HG02938 (cell line): ENCODE results near the gene NOS1AP.

Source experiments
- ATAC-seq: cut with Tn5 transposase; IDR thresholded peaks from one replicate; pipeline ENCODE4 v1.9.1; 2021; ENCODE audit warnings: mild to moderate bottlenecking, moderate library complexity; ENCODE audit not compliant: unreplicated experiment

NOS1AP gene

DNA sequence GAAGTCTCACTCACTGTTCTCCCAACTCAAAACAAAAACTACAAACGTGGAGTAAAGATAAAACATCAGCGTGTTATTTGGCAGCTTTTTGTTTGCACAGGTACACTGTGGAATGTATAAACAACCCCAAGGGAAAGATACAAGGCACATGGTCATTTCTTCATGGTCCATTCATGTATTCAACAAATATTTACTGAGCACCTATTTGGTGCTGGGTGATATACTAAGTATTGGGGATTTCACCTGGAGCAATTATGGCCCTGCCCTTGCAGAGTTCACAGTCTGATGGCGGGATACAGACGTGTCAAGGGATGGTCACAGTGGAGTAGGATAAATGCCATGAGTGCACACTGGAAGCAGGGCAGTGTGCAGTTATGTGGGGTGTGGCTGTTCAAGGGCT lies 171.1 kb downstream of the NOS1AP start:
- no peak for ATAC-seq

DNA sequence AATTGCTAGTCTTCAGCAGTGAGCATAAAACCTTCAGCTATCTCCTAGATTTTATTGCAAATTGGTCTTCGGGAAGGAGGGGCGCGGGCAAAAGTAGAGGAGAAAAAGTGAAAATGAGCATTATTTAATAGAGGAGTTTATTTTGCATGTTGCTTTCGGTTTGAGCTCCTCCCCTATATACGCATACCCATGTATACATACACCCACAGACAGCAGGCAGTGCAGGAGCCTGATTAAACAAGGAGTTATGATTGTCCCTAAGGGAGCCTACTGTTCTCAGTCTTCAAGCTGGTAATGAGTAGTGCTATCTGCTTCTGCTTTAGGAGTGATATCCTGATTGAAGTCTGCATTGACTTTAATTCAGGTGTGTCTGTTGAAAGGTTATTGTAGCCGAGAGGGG lies 173.3 kb downstream of the NOS1AP start:
- ATAC-seq = no peak

DNA sequence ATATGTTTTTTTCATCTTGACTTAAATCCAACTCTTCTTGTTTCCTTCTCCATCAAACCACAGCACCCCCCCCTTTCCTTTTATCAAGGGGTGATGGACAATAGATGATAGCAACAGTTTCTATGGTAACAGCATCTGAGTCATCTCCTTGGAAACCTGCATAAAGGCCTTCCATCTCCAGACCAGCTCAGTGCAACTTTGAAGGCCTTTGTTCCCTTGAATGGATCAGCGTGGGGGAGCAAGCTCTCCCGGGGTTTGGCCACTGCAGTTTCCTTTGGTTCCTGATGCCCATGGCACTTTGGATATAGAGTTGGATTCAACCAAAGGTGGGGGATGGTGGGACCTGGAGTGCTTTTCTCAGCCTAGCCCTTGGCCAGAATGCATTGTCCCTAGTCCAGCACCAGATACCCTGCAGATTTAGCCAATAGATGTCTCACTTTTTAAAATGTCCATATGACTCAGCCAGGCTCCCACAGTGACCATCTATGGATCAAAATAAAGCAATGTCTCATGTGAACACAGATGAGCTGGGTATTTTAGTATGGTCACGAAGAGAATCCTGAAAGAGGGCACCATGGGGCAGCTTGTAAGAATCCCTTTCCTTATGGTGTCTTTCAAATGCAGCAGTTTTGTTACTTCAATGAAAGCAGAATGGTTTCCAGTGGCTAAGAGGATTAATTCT lies 179.5 kb downstream of the NOS1AP start:
- ATAC-seq = no peak

DNA sequence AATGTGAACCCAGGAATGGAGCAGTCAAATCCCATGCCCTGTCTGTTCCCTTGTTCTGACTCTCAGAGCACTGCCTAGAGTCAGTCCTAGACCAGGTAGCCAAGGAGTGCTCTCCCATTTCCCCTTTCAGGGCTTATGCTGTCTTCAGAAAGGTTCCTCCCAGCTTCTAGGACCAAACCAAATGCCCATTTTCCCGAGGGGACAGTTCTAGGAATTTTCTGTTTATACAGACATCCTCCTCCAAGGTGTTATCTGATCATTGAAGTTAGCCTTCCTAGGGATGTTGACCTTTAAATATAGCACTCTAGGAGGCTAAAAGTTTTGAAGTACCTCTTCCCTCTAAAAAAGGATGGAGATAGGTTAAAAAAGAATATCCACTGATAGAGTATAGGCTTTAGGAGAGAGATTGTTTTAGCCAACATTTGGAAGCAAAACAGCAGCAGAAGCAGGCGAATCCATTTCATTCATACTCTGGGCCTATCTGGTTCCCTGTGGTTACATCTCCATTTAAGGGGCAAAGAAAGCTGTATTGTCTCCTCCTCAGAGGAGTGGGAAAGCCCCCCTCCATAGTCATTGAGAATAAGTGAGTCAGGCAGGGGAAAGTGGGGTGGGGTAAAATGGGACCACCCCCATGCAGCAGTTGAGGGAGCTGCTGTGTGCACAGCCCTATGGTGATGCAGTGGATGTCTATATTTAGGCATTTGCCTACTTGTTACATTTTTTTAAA lies 180.7 kb downstream of the NOS1AP start:
- no peak for ATAC-seq

DNA sequence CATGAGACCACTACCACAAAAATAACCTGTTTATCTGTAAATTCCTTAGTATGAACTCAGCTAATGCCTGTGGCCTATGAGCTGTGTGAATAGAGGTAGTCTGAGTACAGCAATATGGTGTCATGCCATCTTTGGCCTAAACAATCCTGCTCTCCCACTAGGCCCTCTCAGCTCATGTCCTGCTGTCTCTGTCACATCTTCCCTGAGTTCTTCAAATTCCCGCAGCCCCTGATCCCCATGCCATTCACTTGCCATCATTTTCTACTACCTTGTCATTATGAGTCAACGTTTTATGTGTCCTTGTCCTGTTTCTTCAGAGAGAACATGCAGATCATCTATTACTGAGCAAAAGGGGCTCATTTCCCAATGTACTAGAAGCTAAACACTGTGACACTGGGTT lies 181.6 kb downstream of the NOS1AP start:
- ATAC-seq = no peak

DNA sequence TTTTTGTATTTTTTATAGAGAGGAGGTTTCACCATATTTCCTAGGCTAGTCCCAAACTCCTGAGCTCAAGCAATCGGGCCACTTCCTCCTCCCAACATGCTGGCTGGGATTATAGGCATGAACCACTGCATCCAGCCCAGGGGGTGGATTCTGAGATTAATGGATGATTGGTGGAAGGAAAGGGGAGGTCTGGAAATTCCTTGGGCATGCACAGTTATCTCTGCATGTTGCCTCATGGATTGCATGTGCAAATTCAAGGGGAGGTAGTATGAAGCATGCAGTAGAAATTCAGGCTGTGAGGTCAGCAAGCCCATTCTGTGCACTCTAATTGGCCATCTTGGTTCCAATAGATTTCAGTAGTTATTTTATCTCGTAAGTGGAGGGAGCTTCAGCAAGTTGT lies 182.7 kb downstream of the NOS1AP start:
- ATAC-seq = no peak

DNA sequence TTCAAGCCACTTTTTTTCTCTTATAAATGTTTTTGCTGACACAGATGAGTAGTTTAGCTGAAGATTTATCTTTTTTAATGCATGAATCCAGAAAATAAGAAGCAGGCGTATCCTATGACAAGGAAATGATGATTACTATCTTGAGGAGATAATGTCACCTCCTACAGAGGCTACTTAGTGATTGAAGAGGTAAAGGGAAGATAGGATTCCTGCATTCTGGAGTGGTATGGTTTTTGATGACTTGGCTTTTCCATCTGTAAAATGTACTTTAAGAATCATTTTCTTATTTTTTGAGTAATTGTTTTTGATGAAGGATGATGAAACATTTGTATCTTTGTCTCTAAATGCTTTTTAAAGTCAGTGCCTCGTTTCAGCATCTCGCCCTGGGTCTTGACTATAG lies 184.3 kb downstream of the NOS1AP start:
- ATAC-seq = no peak

DNA sequence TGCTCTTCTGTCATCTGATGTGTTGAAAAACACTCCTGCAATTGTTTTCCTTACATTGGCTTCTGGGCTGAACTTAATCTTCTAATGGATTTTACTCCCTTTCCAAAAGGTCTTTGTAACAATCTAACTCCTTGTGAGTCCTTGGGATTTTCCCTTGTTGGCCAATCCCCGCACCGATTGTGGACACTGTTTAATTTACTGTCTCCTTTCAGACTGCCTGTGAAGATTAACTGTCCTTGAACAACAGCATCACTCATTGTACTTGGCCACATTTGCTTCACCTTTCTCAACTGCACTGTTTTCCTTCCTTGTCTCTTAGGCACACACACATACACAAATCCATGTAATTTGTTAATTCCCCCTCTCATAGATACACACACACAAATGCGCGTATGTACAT lies 186.8 kb downstream of the NOS1AP start:
- no peak for ATAC-seq

DNA sequence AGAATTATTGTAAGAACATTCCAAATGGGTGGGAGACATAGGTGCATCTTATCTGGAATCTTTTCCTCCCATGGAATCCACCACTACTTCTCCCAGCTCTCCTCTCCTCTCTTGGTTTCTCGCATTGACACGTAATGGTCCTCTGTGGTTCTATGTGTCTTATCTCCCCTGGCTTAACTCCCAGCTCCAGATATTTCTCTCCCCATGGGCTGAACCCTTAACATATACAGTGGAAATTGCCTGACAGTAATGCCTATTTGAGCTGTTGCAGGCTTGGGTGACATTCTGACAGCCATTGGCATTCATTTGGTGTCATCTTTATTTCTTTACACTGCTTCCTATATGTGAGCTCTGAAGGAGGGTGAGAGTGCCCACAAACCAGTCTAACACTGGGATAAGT lies 188.9 kb downstream of the NOS1AP start:
- ATAC-seq = no peak

DNA sequence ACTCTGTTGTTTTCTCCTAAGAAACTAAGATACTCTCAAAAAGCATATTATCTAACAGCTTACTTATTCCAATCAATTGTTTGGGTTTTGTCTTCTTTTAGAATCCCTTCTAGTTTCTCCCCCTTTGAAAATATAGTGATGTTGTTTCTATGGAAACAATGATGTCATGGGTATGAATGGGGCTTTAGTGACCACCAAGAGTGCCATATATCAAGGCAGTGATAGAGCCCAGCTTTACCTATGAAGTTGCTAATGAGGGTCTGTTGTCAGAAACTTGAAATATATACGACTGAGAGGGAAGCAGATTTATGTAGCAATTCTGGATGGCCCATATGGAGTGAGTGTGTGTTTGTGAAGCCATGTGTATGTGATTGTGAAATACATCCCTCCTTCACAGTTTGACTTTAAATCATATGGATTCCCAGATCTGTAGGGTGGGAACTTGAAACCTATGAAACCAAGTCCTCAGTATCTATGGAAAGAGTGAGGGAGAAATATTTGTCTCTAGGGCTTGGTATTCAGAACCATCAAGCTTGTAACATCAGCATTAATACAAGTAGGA lies 190.5 kb downstream of the NOS1AP start:
- ATAC-seq = no peak

DNA sequence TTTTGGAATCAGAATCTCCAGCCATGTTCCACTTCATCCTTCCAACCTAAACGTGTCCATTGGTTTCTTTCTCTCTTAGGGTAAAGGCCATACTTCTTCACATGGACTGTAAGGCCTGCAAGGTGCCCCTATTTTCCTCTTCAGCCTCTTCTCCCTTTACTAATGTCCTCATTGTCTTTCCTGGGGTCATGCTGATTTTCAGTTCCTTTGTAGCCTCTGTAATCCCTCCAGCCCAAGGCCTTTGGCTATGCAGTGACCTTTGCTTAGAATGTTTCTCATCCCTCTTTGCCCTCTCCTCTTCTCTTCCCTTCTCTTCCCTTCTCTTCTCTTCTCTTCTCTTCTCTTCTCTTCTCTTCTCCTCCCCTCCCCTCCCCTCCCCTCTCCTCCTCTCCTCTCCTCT lies 194.6 kb downstream of the NOS1AP start:
- no peak for ATAC-seq

DNA sequence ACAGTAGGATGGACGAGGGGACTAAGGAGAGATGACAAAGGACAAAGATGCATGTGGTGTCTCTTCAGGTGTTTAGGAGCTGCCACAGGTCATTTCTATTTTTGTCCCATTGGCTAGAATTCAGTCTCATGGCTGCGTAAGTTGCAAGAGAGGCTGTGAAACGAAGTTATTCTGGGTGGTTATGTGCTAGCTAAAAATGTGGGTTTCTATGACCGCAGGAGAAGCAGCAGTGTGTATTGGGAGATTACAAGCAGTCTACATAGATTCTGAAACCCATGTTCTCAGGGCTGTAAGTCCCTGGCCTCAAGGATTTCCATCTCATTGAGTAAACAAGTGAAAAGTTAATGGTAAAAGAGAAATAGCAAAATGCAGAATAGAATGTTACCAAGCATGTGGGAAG lies 196.5 kb downstream of the NOS1AP start:
- ATAC-seq = no peak

DNA sequence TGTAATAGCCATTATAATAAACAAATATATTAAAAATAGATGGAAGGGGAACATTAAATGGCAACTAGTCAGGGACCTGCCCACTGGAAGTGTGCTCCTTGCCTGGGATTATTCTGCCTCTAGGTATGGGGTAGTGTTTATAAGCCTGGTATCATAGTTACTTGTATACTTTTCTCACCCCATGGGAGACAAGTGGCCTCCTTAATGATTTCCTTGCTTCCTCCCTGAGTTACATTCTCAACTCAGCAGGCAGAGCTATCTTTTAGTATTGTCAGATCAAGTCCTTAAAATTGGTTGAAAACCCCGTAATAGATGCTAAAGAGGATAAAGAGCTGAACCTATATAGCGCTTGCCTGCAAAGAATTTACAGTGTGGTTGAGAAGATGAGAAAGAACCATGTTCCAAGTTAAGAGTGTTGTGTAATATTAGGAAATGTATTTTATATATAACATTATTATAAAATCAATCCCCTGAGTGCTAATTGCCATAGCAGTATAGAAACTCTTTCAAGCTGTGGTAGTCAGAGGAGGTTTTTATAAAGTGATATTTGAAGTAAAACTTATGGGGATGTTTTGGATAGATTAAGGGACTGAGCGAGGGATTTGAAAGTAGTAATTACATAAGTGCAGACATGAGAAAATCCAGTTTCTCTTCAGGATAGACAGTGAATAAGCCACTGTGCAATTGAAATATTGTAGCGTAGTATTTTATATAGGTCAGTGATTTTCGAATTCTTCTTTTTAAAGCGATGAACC lies 200.7 kb downstream of the NOS1AP start:
- no peak for ATAC-seq

DNA sequence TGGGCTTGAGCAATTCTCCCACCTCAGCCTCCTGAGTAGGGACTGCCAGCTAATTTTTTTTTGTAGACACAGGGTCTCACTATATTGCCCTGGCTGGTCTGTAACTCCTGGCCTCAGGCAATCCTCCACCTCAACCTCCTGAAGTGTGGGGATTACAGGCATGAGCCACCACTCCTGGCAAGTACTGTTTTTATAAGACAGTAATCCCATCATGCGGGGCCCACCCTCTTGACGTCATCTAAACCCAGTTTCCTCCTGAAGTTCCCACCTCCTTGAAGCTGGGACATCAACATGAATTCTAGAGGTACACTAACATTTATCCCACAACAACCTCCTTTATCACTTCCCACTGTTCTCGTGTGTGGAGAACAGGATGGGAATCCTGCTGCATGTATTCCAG lies 202.5 kb downstream of the NOS1AP start:
- no peak for ATAC-seq

DNA sequence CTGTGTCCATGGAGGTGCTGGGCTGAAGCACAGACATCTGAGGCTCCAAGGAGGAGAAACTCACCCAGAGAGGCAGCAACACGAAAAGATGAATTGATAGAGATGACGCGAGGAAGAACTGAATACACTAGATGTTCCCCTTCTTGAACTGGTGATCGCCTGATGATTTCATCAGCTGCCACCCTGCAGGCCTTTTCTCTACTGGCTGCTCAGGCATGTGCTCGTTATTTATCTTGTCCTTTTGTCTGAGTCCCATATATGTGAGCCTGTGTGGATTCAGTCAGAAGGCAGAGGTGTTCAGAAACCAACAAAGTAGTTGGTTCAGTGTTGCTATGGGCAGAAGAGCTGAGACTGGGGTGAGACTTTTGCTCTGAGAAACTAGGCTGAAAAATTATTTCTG lies 202.9 kb downstream of the NOS1AP start:
- ATAC-seq = no peak

DNA sequence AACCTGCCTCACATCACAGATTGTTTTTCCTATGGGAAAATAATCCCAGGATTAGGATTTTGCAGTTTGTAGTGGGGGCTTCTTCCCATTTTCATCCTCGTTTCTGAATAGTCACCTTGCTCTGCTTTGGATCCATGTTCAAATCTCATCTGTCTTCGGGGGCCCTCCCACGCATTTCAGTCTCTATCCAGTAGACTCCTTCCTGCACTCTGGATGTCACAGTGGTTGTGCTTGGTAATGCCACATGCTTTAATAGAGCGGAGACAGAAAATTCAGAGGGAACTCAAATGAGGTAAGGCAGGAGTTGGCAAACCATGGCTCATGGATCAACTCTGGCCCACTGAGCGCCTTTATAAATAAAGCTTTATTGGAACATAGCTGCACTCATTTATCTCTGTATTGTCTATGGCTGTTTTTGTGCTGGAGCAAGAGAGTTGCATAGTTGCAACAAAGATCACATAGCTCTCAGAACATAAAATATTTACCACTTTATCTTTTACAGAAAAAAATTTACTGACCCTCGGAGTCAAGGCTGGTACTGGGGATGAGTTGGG lies 206.2 kb downstream of the NOS1AP start:
- no peak for ATAC-seq

DNA sequence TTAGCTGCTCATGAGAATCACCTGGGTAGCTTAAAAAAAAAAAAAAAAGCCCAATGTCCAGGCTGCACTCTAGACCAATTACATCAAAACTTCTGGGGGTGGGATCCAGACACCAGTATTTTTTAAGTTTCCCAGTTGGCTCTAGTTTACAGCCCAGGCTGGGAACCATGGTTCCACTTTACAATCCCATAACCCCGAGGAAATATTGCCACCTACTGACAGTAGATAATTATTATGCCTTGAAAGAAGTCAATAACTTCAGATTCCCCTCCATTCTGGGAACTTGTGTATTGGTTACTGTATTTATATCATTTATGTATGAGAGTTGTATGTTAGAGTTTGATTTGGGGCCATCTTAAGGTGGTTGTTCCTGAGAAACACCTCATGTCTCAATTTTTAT lies 207.0 kb downstream of the NOS1AP start:
- ATAC-seq = no peak

DNA sequence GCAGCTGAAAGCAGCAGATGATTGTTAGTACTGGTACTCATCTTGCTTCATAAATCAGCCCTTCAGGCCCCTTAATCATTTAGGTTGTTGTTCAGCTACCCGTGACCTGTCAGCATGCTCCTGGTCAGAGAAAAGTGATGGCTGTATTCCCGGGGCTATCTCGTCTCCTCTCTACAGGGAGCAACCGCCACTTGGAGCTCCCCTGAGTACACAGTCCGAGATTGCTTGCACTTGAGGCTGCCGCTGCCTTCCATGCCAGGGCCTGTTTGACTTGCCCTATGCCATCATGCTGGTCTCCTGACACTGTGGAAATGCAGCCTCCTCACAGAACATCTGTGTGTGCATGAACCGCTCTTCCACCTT lies 209.6 kb downstream of the NOS1AP start:
- ATAC-seq = no peak

DNA sequence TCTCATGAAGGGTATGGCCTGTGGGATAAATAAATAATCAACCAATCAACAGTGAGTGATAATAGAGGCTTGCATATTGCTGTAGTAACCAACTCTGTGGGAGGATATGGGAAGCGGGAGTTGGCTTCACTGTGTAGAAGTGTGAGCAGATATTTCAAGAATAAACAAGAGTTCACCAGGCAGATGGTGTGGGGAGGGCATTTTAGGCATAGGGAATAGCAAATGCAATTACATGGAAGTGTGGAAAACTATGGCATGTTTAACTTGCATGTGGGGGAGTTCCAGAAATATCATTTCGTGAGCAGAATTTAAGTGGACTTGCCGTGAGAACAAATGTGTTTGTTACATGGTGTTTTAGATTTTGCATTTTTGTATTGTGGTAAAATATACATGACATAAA lies 211.9 kb downstream of the NOS1AP start:
- ATAC-seq = no peak

DNA sequence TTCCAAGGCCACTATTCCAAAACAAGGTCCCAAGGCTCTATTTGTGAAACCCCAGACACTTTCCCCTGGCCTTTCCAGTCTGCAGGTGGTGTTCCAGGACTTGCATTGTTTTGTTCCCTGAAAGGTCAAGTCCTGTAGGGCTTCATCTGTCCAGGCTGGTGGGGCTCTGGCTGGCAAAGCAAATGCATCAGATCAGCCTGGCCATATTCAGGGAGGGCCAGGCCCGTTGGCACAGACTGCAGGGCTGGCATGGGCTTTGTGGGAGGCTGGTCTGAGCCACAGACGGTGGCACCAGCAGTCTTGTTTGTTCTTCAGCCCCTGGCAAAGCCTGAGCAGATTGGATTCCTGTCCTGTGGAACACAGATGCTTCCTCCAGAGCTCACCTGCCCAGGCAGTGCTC lies 214.2 kb downstream of the NOS1AP start:
- no peak for ATAC-seq

DNA sequence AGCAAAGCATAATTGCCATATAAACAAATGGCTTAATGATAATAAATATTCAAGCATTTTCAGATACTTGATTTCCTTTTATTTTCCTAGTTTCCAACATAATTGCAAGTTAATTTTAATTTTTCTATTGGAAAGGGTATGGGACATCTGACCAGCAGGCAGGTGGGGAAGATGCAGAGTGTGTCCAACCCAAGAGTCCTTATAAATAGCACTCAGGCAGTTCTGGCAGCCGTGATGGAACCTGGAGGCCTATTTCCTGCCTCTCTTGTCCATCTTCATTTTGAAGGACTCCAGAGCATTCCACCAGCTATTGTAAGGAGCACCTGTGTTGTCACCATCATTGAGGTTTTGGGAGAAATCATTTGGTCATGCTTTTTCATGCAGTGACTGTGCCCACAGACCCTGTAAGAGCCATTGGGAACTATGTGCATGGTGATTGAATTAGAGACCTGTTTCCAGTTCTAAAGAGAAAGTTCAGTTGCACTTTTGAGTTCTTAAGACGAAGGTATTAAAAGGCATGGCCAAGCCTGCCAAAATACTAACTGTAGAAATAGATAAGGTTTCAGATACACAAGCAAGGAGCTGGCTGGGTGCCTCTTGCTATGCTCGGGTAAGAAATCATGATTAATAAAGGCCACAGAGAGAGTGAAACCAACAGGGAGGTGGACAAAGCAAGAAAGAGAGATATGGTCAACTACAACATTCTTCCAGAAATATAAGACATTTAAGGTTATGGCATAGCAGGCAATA lies 214.9 kb downstream of the NOS1AP start:
- ATAC-seq = no peak
